Testis (tissue), 3 donors: ENCODE measurements around the gene MACF1. TPM values are rescaled to one million over a fixed set of nuclear protein-coding genes. Genes with fewer than 3 reads are reported as not detected.
A peak's percentile ranks its signal among the peaks of the same experiment; 100 is the strongest.

ENCODE experiments used
- DNase-seq: peaks from one replicate; pipeline ENCODE4 v3.0.0-alpha.2; 2019
- H3K27ac ChIP-seq, 2 donors: fragments of 200-600 bp; sonication (generic); one replicate each; pipeline ENCODE4 v1.5.1; 2019
- H3K27me3 ChIP-seq: fragments of 200-600 bp; sonication (generic); one replicate; pipeline ENCODE4 v1.5.1; 2019
- H3K36me3 ChIP-seq: fragments of 200-600 bp; sonication (generic); one replicate; pipeline ENCODE4 v1.5.1; 2017; ENCODE audit warnings: low read depth; ENCODE audit errors: missing control alignments
- H3K4me1 ChIP-seq: fragments of 200-600 bp; sonication (generic); one replicate; pipeline ENCODE4 v1.5.1; 2019
- H3K4me3 ChIP-seq, 2 donors: fragments of 200-600 bp; sonication (generic); one replicate each; pipeline ENCODE4 v1.5.1; 2017 to 2019
- H3K9me3 ChIP-seq: fragments of 200-600 bp; sonication (generic); one replicate; pipeline ENCODE4 v1.5.1; 2017
- CTCF ChIP-seq, 3 experiments: fragments of 450-650 bp in 2 of 3; fragments of 200-600 bp in 1 of 3; sonication (generic) in 1 of 3; IDR thresholded peaks; one replicate each; pipeline ENCODE4 v1.5.1; 2016 to 2019; ENCODE audit warnings: antibody characterized with exemption in 3 of 3, mild to moderate bottlenecking in 2 of 3, moderate library complexity in 1 of 3
- POLR2A ChIP-seq: fragments of 450-650 bp; IDR thresholded peaks from one replicate; pipeline ENCODE4 v1.6.1; 2017; ENCODE audit warnings: antibody characterized with exemption, mild to moderate bottlenecking, moderate library complexity
- WGBS, 2 donors: methylation state at CpG; one replicate each; pipeline ENCODE4 v1.1.5; 2018; 5-methylcytosine and 5-hydroxymethylcytosine counted together
- intact Hi-C: fragments of 100-400 bp; cut with DNase I; formaldehyde crosslinking; loops from one replicate; pipeline ENCODE4 v1.15.1; 2023; ENCODE audit warnings: low total_unique reads
- polyA plus RNA-seq: library from polyadenylated mRNA; stranded (reverse); fragments of 350-450 nt; fragmentation: Illumina TruSeq; extraction: RNeasy Lipid Tissue Mini Kit (QIAGEN cat#74804); gene quantifications from one replicate; pipeline ENCODE4 v1.2.3, GENCODE V29; 2014; ENCODE audit warnings: low read depth, low replicate concordance; ENCODE audit not compliant: insufficient read depth
- total RNA-seq, 2 donors: library from RNA; depleted of rRNA; stranded (reverse); fragments of >200 nt; gene quantifications; one replicate each; pipeline ENCODE4 v1.2.3, GENCODE V29; 2016

The MACF1 gene
- total and polyA plus RNA-seq, 3 donors from 2014 or later: 136 to 494 (median 422) TPM

- H3K27me3 ChIP-seq: no peaks in the 10 kb centered on the region
- H3K9me3 ChIP-seq: no peaks in the 10 kb centered on the region
- no peak for DNase-seq
- no peak overlapping the region for H3K4me3 ChIP-seq
- H3K4me1 ChIP-seq: peaks cover 16% of the 10 kb centered on the region
- TF ChIP-seq POLR2A (no peak), CTCF (IDR thresholded peaks at IDR 0.05) (no peak)
- intact Hi-C loops: no loop called here
- H3K36me3 ChIP-seq: no peaks in the 10 kb centered on the region
- 71 to 72% methylated on average over 7 of the region's 7 CpGs for WGBS, 2 donors
- peak overlapping the region in 1 of 2 donors; percentile 38 for H3K27ac ChIP-seq
Measured at GRCh38 chr1:39213511-39214002, 9.1 kb downstream of the MACF1 start.

GRCh38 chr1:39214021-39214713, 9.7 kb downstream of the MACF1 start:
- DNase-seq: no peak

DNA sequence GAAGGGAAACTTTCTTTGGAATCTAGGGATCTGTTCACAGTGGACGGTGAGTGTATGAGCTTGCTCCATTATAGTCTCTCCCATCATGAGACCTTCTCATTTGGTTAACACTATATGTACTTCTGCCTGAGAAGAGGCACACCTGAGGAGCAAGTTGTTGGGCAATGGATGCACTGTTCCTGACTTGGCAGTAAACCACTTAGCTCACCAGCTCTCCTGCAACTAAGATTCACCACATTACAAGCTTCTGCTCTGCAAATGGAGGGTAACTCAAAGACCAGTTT, 10.2 kb downstream of the MACF1 start:
- H3K36me3 ChIP-seq: no peaks in the 10 kb centered on the region
- H3K9me3 ChIP-seq: no peaks in the 10 kb centered on the region
- WGBS, 2 donors: 50 to 59% methylated on average over 1 of the region's 1 CpG
- TF ChIP-seq POLR2A: no peak
- TF ChIP-seq CTCF (IDR thresholded peaks at IDR 0.05): no peak
- H3K4me1 ChIP-seq: peaks cover 16% of the 10 kb centered on the region
- DNase-seq: no peak
- no peaks in the 10 kb centered on the region for H3K27me3 ChIP-seq
- intact Hi-C loops: no loop called here
- peak overlapping the region in 1 of 2 donors; percentile 38 for H3K27ac ChIP-seq
- no peak overlapping the region for H3K4me3 ChIP-seq

More at GRCh38 chr1:39214021-39214713, 9.7 kb downstream of the MACF1 start:
- Histone ChIP-seq H3K27ac (peak overlapping the region in 1 of 2 donors; percentile 38), H3K27me3 (no peaks in the 10 kb centered on the region), H3K9me3 (no peaks in the 10 kb centered on the region), H3K4me3 (no peak overlapping the region), H3K4me1 (peaks cover 16% of the 10 kb centered on the region), H3K36me3 (no peaks in the 10 kb centered on the region)
- intact Hi-C loops: no loop called here
- TF ChIP-seq CTCF (IDR thresholded peaks at IDR 0.05): no peak
- TF ChIP-seq POLR2A: no peak
- 26 to 38% methylated on average over 7 of the region's 7 CpGs for WGBS, 2 donors

DNA sequence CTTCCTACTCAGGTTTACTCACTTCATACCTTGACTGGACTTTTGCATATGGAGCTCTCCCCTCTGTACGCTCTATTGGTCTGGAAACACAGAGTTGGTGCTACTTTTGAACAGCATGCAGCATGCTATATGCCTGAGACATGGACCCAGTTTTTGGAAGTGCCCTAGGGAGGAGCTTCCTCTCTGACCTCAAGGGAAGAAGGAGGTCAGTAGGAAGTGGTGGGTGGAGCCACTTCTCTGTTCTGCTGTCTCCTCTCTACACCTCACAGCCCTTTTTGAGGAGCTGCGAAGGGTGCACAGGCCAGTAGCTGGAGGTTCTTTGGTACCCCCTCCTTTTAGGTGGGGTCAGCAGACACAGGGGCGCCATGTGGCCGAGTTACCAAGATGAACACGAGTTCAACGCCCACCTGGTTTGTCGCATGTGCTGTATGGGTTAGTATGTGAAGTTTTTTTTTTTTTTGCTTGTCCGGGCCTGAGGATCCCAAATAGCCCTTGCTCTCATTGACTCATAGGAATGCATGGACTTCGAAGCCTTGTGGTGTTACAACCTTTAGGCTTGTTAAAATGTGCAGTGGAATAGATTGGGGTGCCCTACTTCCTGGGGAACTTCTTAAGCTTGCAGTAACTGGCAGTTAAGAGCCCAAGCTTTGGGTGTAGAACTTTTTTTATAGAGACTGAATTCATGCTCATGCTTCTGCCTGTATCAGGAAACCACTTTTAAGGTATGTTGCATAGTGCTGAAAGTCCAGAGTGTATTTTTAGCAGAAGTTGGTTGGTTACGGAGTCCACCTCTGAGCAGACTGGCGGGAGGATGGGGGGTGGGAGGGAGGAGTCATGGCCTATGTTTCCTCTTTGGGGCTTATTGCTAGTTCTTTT, 10.7 kb downstream of the MACF1 start:
- Histone ChIP-seq H3K27me3 (no peaks in the 10 kb centered on the region), H3K9me3 (no peaks in the 10 kb centered on the region), H3K36me3 (no peaks in the 10 kb centered on the region), H3K4me3 (no peak overlapping the region), H3K27ac (no peak overlapping the region), H3K4me1 (peaks cover 16% of the 10 kb centered on the region)
- intact Hi-C loops: no loop called here
- TF ChIP-seq POLR2A (no peak), CTCF (IDR thresholded peaks at IDR 0.05) (no peak)
- WGBS, 2 donors: 71 to 90% methylated on average over 11 of the region's 11 CpGs
- no peak for DNase-seq
